K562 (cell line): Measurements from ENCODE around the gene TMEM266. TPM values are rescaled to one million over a fixed set of nuclear protein-coding genes. Genes with fewer than 3 reads are reported as not detected.

Experiments used
- ATAC-seq: fragments of 200-7000 bp; cut with Tn5 transposase; 3 replicates; pipeline ENCODE4 v1.9.1; 2020; ENCODE audit warnings: moderate library complexity
- BruUV-seq: library from RNA; stranded (reverse); fragments of 400-500 nt; replicated peaks from 2 replicates; lab custom pipeline; 2021; lab: Mats Ljungman, UMichigan
- CTCF ChIA-PET: fragments of 300-600 bp; formaldehyde crosslinking; extraction: SDS; loops from one replicate; lab custom pipeline; 2021; ENCODE audit warnings: low intra/inter-chr PET ratio; lab: Yijun Ruan, JAX
- POLR2A ChIA-PET: fragments of 300-600, 350-650 bp; sonication (Branson Sonifier 250); formaldehyde crosslinking; extraction: SDS; loops from one replicate; lab custom pipeline; 2021; ENCODE audit warnings: antibody characterized with exemption, inconsistent platforms; lab: Yijun Ruan, JAX
- DNase-seq, 4 experiments: peaks; one replicate each; pipeline versions ENCODE4 v3.0.0 to v3.0.0-alpha.2; 2011 to 2018; ENCODE audit warnings: low spot score in 3 of 4, mixed read lengths in 3 of 4; ENCODE audit errors: extremely low read depth in 1 of 4
- FAIRE-seq: peaks from 2 replicates; lab custom pipeline; 2011; peaks lifted over from hg19 to GRCh38; lab: Jason Lieb, UNC
- H2AFZ ChIP-seq: 2 replicates; pipeline ENCODE4 v1.6.0; 2011; ENCODE audit warnings: low read depth, low read length, control low read depth, inconsistent platforms
- H3K27ac ChIP-seq: fragments of 200-600 bp; 3 replicates; pipeline ENCODE4 v1.8.0; 2011; ENCODE audit warnings: low read depth, mild to moderate bottlenecking, control low read depth, inconsistent platforms, low read length, moderate library complexity, mixed read lengths; ENCODE audit errors: extremely low read depth
- H3K27me3 ChIP-seq, 2 experiments: fragments of 300-600 bp in 1 of 2; 2 replicates in 1 of 2; 3 replicates in 1 of 2; pipeline versions ENCODE4 v1.6.0 to v1.8.0; 2011; ENCODE audit warnings: inconsistent platforms in 2 of 2, low read length in 2 of 2, mild to moderate bottlenecking in 1 of 2, mixed read lengths in 1 of 2, moderate library complexity in 1 of 2; ENCODE audit not compliant: control insufficient read depth in 2 of 2, insufficient read depth in 2 of 2
- H3K36me3 ChIP-seq: fragments of 300-600 bp; 3 replicates; pipeline ENCODE4 v1.8.0; 2011; ENCODE audit warnings: mild to moderate bottlenecking, low read length, inconsistent platforms; ENCODE audit not compliant: control insufficient read depth, insufficient read depth
- H3K4me1 ChIP-seq, 2 experiments: fragments of 200-600 bp in 1 of 2; replicated peaks in 1 of 2; 2 replicates in 1 of 2; 3 replicates in 1 of 2; pipeline versions ENCODE4 v1.5.1 to v1.8.0; 2011; ENCODE audit warnings: inconsistent platforms in 2 of 2, low read length in 2 of 2, mild to moderate bottlenecking in 1 of 2, mixed read lengths in 1 of 2, moderate library complexity in 1 of 2; ENCODE audit not compliant: control insufficient read depth in 2 of 2, insufficient read depth in 2 of 2
- H3K4me2 ChIP-seq: 2 replicates; pipeline ENCODE4 v1.6.1; 2011; ENCODE audit warnings: low read length, control low read depth, inconsistent platforms, mixed read lengths; ENCODE audit not compliant: insufficient read depth
- H3K4me3 ChIP-seq: fragments of 200-600 bp; sonication (generic), shearing (Covaris generic); 2 replicates; pipeline ENCODE4 v1.5.1; 2016; ENCODE audit warnings: control low read depth, inconsistent platforms
- H3K79me2 ChIP-seq: fragments of 200-600 bp; 3 replicates; pipeline ENCODE4 v1.8.0; 2011; ENCODE audit warnings: low read length, inconsistent platforms; ENCODE audit not compliant: control insufficient read depth, insufficient read depth
- H3K9ac ChIP-seq, 2 experiments: 2 replicates each; pipeline versions ENCODE4 v1.6.0 to v1.6.1; 2011; ENCODE audit warnings: low read depth in 2 of 2, low read length in 2 of 2, control low read depth in 1 of 2, inconsistent platforms in 1 of 2, mild to moderate bottlenecking in 1 of 2, mixed read lengths in 1 of 2; ENCODE audit not compliant: insufficient read depth in 1 of 2
- H3K9me1 ChIP-seq: one replicate; pipeline ENCODE4 v1.6.0; 2011; ENCODE audit warnings: inconsistent platforms, mild to moderate bottlenecking, low read length, moderate library complexity; ENCODE audit not compliant: control insufficient read depth, insufficient read depth
- H3K9me3 ChIP-seq: replicated peaks from 2 replicates; pipeline ENCODE4 v1.5.1; 2011; ENCODE audit warnings: low read depth, low read length, inconsistent platforms; ENCODE audit not compliant: control insufficient read depth, insufficient read depth
- H4K20me1 ChIP-seq: replicated peaks from 2 replicates; pipeline ENCODE4 v1.6.1; 2011; ENCODE audit warnings: low read length, inconsistent platforms, mixed read lengths; ENCODE audit not compliant: control insufficient read depth, insufficient read depth
- ADNP ChIP-seq: fragments of 200-800 bp; sonication (Bioruptor generic); IDR thresholded peaks from 2 replicates; pipeline ENCODE4 v1.6.1; 2016; ENCODE audit warnings: missing genetic modification characterization, missing compliant biosample characterization
- NEUROD1 ChIP-seq: fragments of 150-350 bp; IDR thresholded peaks from 2 replicates; pipeline ENCODE4 v1.6.1; 2014; ENCODE audit warnings: borderline replicate concordance, low read length, low read depth; ENCODE audit not compliant: partially characterized antibody
- PPARD ChIP-seq: fragments of 250-450 bp; sonication (Bioruptor Pico); IDR thresholded peaks from 2 replicates; pipeline ENCODE4 v1.8.0; 2022; ENCODE audit warnings: inconsistent platforms, mild to moderate bottlenecking, moderate library complexity
- RAD51 ChIP-seq: fragments of 450-650 bp; IDR thresholded peaks from 2 replicates; pipeline ENCODE4 v1.7.1; 2016; ENCODE audit warnings: low read depth, mild to moderate bottlenecking, borderline replicate concordance
- RBM25 ChIP-seq: fragments of 200-400 bp; formaldehyde crosslinking; IDR thresholded peaks from 2 replicates; pipeline ENCODE4 v1.6.1; 2018; ENCODE audit warnings: low read length, low read depth, moderate library complexity; ENCODE audit not compliant: severe bottlenecking
- TOE1 ChIP-seq, 2 experiments: fragments of 450-650 bp in 1 of 2; sonication (generic) in 1 of 2; formaldehyde crosslinking in 1 of 2; IDR thresholded peaks; 2 replicates each; pipeline versions ENCODE4 v1.7.1 to v1.8.0; 2016 to 2022; ENCODE audit warnings: borderline replicate concordance in 2 of 2, mild to moderate bottlenecking in 2 of 2, antibody characterized with exemption in 1 of 2, inconsistent platforms in 1 of 2, low read depth in 1 of 2, missing genetic modification reagents in 1 of 2, moderate library complexity in 1 of 2
- ZKSCAN3 ChIP-seq: fragments of 250-450 bp; sonication (Bioruptor Pico); IDR thresholded peaks from 2 replicates; pipeline ENCODE4 v1.4.0; 2020
- WGBS: fragments of 100-300 bp; shearing (Covaris generic); methylation state at CpG from one replicate; pipeline ENCODE4 v1.1.6; 2016; ENCODE audit warnings: low coverage, mixed read lengths; ENCODE audit not compliant: insufficient coverage; ENCODE audit errors: missing lambda C conversion rate; 5-methylcytosine and 5-hydroxymethylcytosine counted together
- in situ Hi-C: fragments of 300-500 bp; cut with MboI; formaldehyde crosslinking; loops from 4 replicates; pipeline ENCODE4 v1.15.0; 2018; ENCODE audit warnings: inconsistent platforms, mixed read lengths
- intact Hi-C: fragments of 100-400 bp; cut with micrococcal nuclease; formaldehyde crosslinking; loops from 2 replicates; pipeline ENCODE4 v1.14.2; 2022
- polyA plus RNA-seq, 8 experiments: library from polyadenylated mRNA; depleted of rRNA in 4 of 8; stranded (reverse) in 5 of 8; unstranded in 3 of 8; fragments of >200 nt; fragmentation: Nextera tagmentation in 2 of 8; fragmentation: Illumina TruSeq in 1 of 8; extraction: Ambion mirVana in 2 of 8; extraction: Trizol in 1 of 8; gene quantifications; 2 replicates each; pipeline versions ENCODE4 v1.2.1 to v1.2.3, GENCODE V29; 2011 to 2014; ENCODE audit warnings: inconsistent platforms in 1 of 8, missing spikeins in 1 of 8
- total RNA-seq, 7 experiments: library from RNA; depleted of rRNA in 6 of 7; stranded (reverse); fragments of >200 nt in 6 of 7; fragmentation: Illumina TruSeq in 2 of 7; extraction: Trizol in 2 of 7; gene quantifications; 2 replicates each; pipeline versions ENCODE4 v1.2.1 to v1.2.3, GENCODE V29; 2011 to 2021; ENCODE audit warnings: low replicate concordance in 1 of 7
- TF ChIP-seq, protein P1 (sequence below): sonication (generic); formaldehyde crosslinking; IDR thresholded peaks from 2 replicates; pipeline ENCODE4 v1.9.0; 2022; ENCODE audit warnings: mild to moderate bottlenecking, missing genetic modification reagents
- TF ChIP-seq, protein P2 (sequence below): sonication (generic); formaldehyde crosslinking; IDR thresholded peaks from 2 replicates; pipeline ENCODE4 v1.5.0; 2020; ENCODE audit warnings: missing genetic modification reagents

The TMEM266 gene
- total and polyA plus RNA-seq, 9 of the 15 experiments (the other 6 are each of a cell fraction or from before 2014, with no cell fraction given), result not detected

DNA sequence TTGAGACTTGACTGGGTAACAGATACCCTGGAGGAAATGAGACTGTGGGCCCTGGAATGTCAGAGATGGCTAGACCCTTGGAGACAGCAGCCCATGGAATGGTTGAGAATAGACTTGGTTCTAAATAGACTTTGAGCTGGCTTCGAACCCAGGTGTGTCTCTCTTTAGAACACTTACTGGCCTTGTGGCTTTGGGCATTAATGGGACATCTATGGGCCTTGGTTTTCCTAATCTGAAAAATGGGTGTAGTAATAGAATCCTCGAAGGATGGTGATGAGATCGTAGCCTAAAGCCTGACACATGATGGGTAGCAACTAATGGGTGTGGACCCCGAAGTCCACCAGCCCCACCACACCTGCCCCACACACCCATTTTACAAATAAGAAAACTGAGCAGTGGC is 119.2 kb downstream of the TMEM266 start:
- Histone ChIP-seq H3K4me1 (no peaks in the 10 kb centered on the region), H3K79me2 (no peaks in the 10 kb centered on the region), H3K9ac (no peak overlapping the region), H4K20me1 (no peaks in the 10 kb centered on the region; the same call in 1 of the 2 replicates), H3K27me3 (peaks cover 64 to 85% of the 10 kb centered on the region in 2 experiments), H3K4me2 (no peak overlapping the region), H3K9me1 (no peaks in the 10 kb centered on the region), H3K27ac (no peak overlapping the region), H3K4me3 (no peak overlapping the region), H3K9me3 (no peaks in the 10 kb centered on the region), H3K36me3 (no peaks in the 10 kb centered on the region), H2AFZ (no peak overlapping the region)
- POLR2A ChIA-PET, result no interaction called here
- CTCF ChIA-PET, result no interaction called here
- DNase-seq (no peak), FAIRE-seq (no peak), ATAC-seq (no peak)
- no TSS peak for BruUV-seq
- TF ChIP-seq ZKSCAN3 (CRISPR knock-in tag) (no peak), ADNP (tag) (0 out of 2 replicates have a peak, but pooled peaks have one; percentile 26), RBM25 (peak; percentile 79)
- in situ Hi-C loops (no loop called here), intact Hi-C loops (no loop called here)
- 2% methylated on average over 4 of the region's 4 CpGs for WGBS

DNA sequence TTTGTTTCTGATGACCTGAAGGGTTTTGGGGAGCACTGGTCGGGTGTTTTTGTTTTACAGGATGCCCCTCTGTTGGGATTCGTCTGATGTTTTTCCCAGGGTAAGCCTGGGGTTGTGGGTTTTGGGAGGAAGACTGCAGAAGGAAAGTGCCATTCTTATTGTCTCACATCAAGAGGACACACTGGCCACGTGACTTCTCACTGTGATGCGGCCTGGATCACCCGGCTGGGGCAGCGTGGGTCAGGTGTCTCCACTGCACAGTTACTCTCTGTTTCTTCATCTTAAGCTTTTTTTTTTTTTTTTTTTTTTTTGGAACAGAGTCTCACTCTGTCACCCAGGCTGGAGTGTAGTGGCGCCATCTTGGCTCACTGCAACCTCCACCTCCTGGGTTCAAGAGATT is 120.5 kb downstream of the TMEM266 start:
- FAIRE-seq (no peak), ATAC-seq (no peak), DNase-seq (no peak)
- in situ Hi-C loops (loop anchor here (5.0 kb wide), 1 partner anchor 667 kb away; no protein-coding TSS in a partner anchor), intact Hi-C loops (no loop called here)
- ChIA-PET POLR2A (interaction anchor here (0.6 kb wide), 1 partner anchor 21 kb away, joined by 4 read pairs; no protein-coding TSS in a partner anchor), CTCF (no interaction called here)
- no peaks in the 10 kb centered on the region for H3K9me3 ChIP-seq
- no TSS peak for BruUV-seq
- 2% methylated on average over 7 of the region's 7 CpGs for WGBS
- no peaks in the 10 kb centered on the region; the same call in 1 of the 2 replicates for H4K20me1 ChIP-seq
- no peak overlapping the region for H3K9ac ChIP-seq
- H3K79me2 ChIP-seq, result no peaks in the 10 kb centered on the region
- H3K4me2 ChIP-seq, result no peak overlapping the region
- no peaks in the 10 kb centered on the region for H3K36me3 ChIP-seq
- no peak overlapping the region for H3K27ac ChIP-seq
- H3K27me3 ChIP-seq, result peaks cover 60 to 78% of the 10 kb centered on the region in 2 experiments
- no peaks in the 10 kb centered on the region for H3K4me1 ChIP-seq
- no peaks in the 10 kb centered on the region for H3K9me1 ChIP-seq
- no peak overlapping the region for H3K4me3 ChIP-seq
- no peak for TF ChIP-seq TOE1 (IDR thresholded peaks at IDR 0.05; ENCODE audit: borderline replicate concordance)
- TF ChIP-seq TOE1 (CRISPR knock-in tag; IDR thresholded peaks at IDR 0.05; ENCODE audit: borderline replicate concordance, low read depth), result no peak
- no peak for TF ChIP-seq NEUROD1
- peak; percentile 44; the same call in 1 of the 2 replicates for TF ChIP-seq RAD51
- TF ChIP-seq, protein P1, sequence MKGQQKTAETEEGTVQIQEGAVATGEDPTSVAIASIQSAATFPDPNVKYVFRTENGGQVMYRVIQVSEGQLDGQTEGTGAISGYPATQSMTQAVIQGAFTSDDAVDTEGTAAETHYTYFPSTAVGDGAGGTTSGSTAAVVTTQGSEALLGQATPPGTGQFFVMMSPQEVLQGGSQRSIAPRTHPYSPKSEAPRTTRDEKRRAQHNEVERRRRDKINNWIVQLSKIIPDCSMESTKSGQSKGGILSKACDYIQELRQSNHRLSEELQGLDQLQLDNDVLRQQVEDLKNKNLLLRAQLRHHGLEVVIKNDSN (CRISPR knock-in tag), result peak; percentile 39; the same call in 1 of the 2 replicates
- no peak for TF ChIP-seq PPARD (CRISPR knock-in tag)
- TF ChIP-seq, protein P2, sequence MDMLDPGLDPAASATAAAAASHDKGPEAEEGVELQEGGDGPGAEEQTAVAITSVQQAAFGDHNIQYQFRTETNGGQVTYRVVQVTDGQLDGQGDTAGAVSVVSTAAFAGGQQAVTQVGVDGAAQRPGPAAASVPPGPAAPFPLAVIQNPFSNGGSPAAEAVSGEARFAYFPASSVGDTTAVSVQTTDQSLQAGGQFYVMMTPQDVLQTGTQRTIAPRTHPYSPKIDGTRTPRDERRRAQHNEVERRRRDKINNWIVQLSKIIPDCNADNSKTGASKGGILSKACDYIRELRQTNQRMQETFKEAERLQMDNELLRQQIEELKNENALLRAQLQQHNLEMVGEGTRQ (CRISPR knock-in tag), result peak; percentile 54
- H2AFZ ChIP-seq, result no peak overlapping the region
